LNCAP (cell line): Measurements from ENCODE around the gene SIX2.

ENCODE experiments used
- CTCF ChIP-seq: fragments of 450-650 bp; IDR thresholded peaks from 2 replicates; pipeline ENCODE4 v1.5.1; 2017; ENCODE audit warnings: mild to moderate bottlenecking

Gene SIX2

DNA sequence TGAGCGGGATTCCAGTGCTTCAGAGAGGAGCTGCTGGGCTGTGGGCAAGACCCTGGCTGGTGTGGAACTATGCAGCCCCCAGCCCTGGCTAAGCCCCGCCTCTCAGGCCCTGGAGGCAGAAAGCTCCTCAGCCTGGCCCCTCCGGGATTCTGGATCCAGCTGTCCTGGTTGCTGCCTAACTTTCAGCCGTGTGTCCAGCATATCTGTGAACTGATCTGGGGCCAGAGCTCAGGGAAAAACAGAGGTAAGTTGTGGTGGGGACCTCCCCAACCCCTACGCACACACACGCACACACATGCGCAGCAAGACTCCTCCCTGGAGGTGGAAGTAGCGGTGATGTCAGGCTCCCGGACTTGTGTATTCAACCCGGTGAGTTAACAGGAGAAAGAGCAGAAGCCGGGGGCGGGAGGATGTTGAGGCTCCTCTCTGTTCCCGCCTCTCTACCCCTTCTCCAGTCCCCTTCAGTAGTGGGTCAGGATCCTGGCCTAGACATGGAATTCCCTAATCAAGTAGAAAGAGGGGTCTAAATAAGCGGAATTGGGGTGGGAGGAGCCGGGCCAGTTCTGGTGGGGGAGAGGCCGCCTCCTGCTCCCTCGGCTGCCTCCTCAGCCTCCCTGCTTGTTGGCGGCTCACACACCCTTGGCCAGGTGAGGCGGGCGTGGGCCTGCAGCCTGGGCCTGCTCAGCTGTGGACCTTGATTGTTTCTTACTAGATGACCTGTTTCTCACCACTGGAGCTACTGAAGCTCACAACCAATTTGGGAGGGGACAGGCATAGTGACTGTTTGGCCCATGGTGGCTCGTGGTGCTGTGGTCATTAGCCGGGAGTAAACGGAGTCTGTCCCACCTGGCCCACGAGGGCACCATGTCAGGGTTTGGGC is 33.4 kb downstream of the SIX2 start:
- no peak for TF ChIP-seq CTCF

- peak; percentile 45; the same call in 1 of the 2 replicates for TF ChIP-seq CTCF
Measured at GRCh38 chr2:44974064-44974715, 35.1 kb downstream of the SIX2 start.

- no peak for TF ChIP-seq CTCF
Measured at GRCh38 chr2:44972771-44973535, 36.3 kb downstream of the SIX2 start.

DNA sequence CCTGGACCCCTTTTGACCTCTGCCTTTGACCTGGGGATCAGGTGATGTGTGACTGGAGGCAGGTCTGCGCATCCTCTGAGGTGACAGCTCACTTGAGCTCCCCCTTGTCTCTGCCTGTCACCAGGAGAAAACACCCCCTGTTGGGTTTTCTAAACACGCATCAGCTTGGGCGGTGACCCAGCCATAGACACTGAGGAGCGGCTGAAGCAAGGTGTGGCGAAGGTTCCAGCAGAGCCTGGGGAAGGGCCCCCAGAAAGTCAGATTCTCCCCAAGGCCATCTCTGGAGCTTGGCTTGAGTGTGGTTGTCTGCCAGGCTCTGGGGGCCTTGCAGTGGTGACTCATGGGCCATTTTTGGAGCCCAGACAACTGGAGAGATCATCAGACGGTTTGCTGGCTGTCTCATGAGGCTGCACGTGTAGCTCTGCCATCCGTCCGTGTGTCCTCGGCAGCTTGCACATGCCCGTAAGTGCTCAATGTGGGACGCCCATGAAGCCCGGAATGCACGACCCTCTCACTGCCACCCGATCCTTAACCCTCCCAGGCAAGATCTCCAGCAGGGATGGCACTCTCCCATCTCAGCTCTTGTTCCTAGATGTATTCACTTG is 38.3 kb downstream of the SIX2 start:
- TF ChIP-seq CTCF = no peak

GRCh38 chr2:44969936-44970335 is 39.3 kb downstream of the SIX2 start:
- TF ChIP-seq CTCF = no peak

- no peak for TF ChIP-seq CTCF
Measured at GRCh38 chr2:44967727-44968432, 41.4 kb downstream of the SIX2 start.

- TF ChIP-seq CTCF = no peak
Measured at GRCh38 chr2:44967056-44967455, 42.2 kb downstream of the SIX2 start.
